ENCODE results near the gene CHAC1.

Gene CHAC1

DNA sequence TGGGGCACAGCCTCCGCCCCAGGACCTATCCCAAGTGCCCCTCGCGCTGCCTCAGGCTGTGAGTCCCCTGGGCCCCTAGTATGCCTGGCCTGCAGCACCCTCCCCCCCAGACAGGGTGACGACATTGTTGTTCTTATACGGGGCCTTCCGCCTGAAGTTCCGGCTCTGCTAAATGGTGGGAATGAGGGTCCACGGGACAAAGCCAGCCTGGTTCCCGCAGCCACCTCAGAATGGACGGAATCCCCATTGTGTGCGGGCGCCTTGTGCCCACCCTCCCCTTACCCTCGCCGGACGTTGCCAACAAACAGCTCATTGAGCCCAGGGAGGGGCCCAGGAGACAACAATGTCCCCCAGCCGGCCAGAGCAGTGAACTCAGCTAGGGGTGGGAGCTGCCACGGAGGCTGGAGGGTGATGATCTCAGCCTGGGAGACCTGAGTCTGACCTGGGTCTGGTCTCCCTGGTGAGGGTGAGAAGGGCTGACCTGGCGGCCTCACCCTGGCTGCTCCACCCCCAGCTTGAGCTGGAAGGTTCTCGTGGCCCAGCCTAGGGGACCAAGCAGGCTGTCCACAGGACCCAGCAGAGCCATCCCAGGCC lies 34.4 kb upstream of the CHAC1 start:
- no peaks in the 10 kb centered on the region for H3K27me3 ChIP-seq (ENCODE audit: insufficient read depth, low read length, poor library complexity, severe bottlenecking)
- no peaks in the 10 kb centered on the region for H3K4me1 ChIP-seq (ENCODE audit: insufficient read depth, low read length, poor library complexity, severe bottlenecking)
- H2AFZ ChIP-seq (ENCODE audit: low read length), result no peak overlapping the region
- no peak overlapping the region for H3K9ac ChIP-seq (ENCODE audit: low read depth, low read length, poor library complexity, severe bottlenecking)
- H3F3A ChIP-seq (ENCODE audit: low read depth), result no peaks in the 10 kb centered on the region
- no peak for TF ChIP-seq EZH2phosphoT487 (IDR thresholded peaks at IDR 0.05; ENCODE audit: borderline replicate concordance)
- H3K4me2 ChIP-seq (ENCODE audit: low read depth, low read length, poor library complexity, severe bottlenecking), result no peak overlapping the region
- H3K9me2 ChIP-seq (replicated peaks; ENCODE audit: low read depth, low read length), result no peaks in the 10 kb centered on the region
- H3K4me3 ChIP-seq (ENCODE audit: low read length, poor library complexity, severe bottlenecking), result no peak overlapping the region
- H3K79me2 ChIP-seq (ENCODE audit: insufficient read depth, low read length), result no peaks in the 10 kb centered on the region
- no peaks in the 10 kb centered on the region for H3K36me3 ChIP-seq (ENCODE audit: insufficient read depth, low read length)
- H3K9me3 ChIP-seq (ENCODE audit: insufficient read depth, low read depth, low read length), result no peaks in the 10 kb centered on the region
- H4K20me1 ChIP-seq (ENCODE audit: insufficient read depth, low read length, poor library complexity, severe bottlenecking), result no peaks in the 10 kb centered on the region

DNA sequence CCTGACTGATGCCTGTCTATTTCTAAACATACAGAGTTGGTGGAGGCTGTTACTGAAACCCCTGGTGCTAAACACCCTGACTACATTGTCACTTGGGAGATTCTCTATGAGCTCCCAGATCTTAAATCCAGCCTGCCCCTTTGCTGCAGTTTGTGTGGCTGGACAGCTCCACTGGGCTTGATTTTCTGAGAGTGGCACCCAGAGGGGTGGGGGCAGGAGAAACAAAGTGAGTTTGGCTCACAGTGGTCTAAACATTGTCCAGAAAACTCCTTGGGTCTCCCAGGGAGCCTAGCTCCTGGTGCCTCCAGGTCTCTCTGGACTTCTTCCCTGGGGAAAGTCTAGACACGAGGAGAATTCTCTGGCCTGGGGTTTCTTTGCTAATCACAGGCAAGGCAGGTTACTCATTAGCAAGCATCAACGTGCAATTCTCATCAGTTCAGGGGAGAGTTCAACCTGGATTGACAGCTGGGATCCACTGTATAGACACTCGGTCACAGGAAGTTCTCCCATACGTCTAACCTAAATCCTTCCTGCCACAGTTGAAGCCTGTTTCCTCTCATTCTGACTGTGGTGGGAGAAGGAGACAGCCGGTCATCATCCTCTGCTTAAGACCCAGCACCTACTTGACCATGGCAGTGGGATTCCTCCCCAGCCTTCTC lies 31.2 kb upstream of the CHAC1 start:
- no peaks in the 10 kb centered on the region for H3K9me2 ChIP-seq (replicated peaks; ENCODE audit: low read depth, low read length)
- peaks cover 6% of the 10 kb centered on the region for H3K27me3 ChIP-seq (ENCODE audit: insufficient read depth, low read length, poor library complexity, severe bottlenecking)

DNA sequence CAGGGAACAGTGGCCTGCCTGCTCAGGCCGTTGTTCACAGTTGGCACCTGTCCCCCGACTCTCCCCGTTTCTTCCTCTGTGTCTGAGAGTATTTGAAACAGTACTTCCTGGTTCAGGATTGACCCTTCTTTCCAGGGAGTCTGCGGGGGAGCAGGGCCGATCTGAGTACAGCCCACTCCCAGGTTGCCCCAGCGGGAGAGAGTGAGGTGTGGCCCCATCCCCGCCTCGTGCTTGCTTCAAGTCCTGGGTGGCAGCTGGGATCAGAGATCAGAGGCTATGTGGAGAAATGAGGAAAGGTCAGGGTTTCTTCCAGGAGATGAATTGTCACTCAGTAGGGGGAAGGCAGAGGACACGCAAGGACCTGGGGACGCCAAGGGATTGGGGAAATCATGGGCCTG lies 30.7 kb upstream of the CHAC1 start:
- H2AFZ ChIP-seq (ENCODE audit: low read length), result no peak overlapping the region
- no peaks in the 10 kb centered on the region for H3F3A ChIP-seq (ENCODE audit: low read depth)
- peaks cover 10% of the 10 kb centered on the region for H3K4me1 ChIP-seq (ENCODE audit: insufficient read depth, low read length, poor library complexity, severe bottlenecking)
- H4K20me1 ChIP-seq (ENCODE audit: insufficient read depth, low read length, poor library complexity, severe bottlenecking), result no peaks in the 10 kb centered on the region
- no peak overlapping the region for H3K4me3 ChIP-seq (ENCODE audit: low read length, poor library complexity, severe bottlenecking)
- H3K36me3 ChIP-seq (ENCODE audit: insufficient read depth, low read length), result no peaks in the 10 kb centered on the region
- H3K9ac ChIP-seq (ENCODE audit: low read depth, low read length, poor library complexity, severe bottlenecking), result no peak overlapping the region
- H3K4me2 ChIP-seq (ENCODE audit: low read depth, low read length, poor library complexity, severe bottlenecking), result no peak overlapping the region
- H3K27me3 ChIP-seq (ENCODE audit: insufficient read depth, low read length, poor library complexity, severe bottlenecking), result peaks cover 11% of the 10 kb centered on the region
- H3K9me2 ChIP-seq (replicated peaks; ENCODE audit: low read depth, low read length), result no peaks in the 10 kb centered on the region
- no peaks in the 10 kb centered on the region for H3K9me3 ChIP-seq (ENCODE audit: insufficient read depth, low read depth, low read length)
- TF ChIP-seq, protein P1, sequence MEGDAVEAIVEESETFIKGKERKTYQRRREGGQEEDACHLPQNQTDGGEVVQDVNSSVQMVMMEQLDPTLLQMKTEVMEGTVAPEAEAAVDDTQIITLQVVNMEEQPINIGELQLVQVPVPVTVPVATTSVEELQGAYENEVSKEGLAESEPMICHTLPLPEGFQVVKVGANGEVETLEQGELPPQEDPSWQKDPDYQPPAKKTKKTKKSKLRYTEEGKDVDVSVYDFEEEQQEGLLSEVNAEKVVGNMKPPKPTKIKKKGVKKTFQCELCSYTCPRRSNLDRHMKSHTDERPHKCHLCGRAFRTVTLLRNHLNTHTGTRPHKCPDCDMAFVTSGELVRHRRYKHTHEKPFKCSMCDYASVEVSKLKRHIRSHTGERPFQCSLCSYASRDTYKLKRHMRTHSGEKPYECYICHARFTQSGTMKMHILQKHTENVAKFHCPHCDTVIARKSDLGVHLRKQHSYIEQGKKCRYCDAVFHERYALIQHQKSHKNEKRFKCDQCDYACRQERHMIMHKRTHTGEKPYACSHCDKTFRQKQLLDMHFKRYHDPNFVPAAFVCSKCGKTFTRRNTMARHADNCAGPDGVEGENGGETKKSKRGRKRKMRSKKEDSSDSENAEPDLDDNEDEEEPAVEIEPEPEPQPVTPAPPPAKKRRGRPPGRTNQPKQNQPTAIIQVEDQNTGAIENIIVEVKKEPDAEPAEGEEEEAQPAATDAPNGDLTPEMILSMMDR (conservative IDR thresholded peaks at IDR 0.05; ENCODE audit: low read length), result no peak
- TF ChIP-seq EZH2phosphoT487 (IDR thresholded peaks at IDR 0.05; ENCODE audit: borderline replicate concordance), result no peak
- H3K79me2 ChIP-seq (ENCODE audit: insufficient read depth, low read length), result no peaks in the 10 kb centered on the region

More for the DNA sequence above, 31.2 kb upstream of the CHAC1 start:
- Histone ChIP-seq H3K9me3 (ENCODE audit: insufficient read depth, low read depth, low read length) (no peaks in the 10 kb centered on the region), H3K9ac (ENCODE audit: low read depth, low read length, poor library complexity, severe bottlenecking) (no peak overlapping the region), H3K79me2 (ENCODE audit: insufficient read depth, low read length) (no peaks in the 10 kb centered on the region), H3K4me3 (ENCODE audit: low read length, poor library complexity, severe bottlenecking) (no peak overlapping the region), H4K20me1 (ENCODE audit: insufficient read depth, low read length, poor library complexity, severe bottlenecking) (no peaks in the 10 kb centered on the region), H3K4me1 (ENCODE audit: insufficient read depth, low read length, poor library complexity, severe bottlenecking) (peaks cover 9% of the 10 kb centered on the region), H2AFZ (ENCODE audit: low read length) (no peak overlapping the region), H3K4me2 (ENCODE audit: low read depth, low read length, poor library complexity, severe bottlenecking) (no peak overlapping the region), H3K36me3 (ENCODE audit: insufficient read depth, low read length) (no peaks in the 10 kb centered on the region), H3F3A (ENCODE audit: low read depth) (no peaks in the 10 kb centered on the region)
- TF ChIP-seq EZH2phosphoT487 (IDR thresholded peaks at IDR 0.05; ENCODE audit: borderline replicate concordance), result no peak
- TF ChIP-seq, protein P1 (conservative IDR thresholded peaks at IDR 0.05; ENCODE audit: low read length), result no peak
